Measurements from ENCODE around the gene PTPRJ. TPM values are rescaled to one million over a fixed set of nuclear protein-coding genes. Genes with fewer than 3 reads are reported as not detected.

Gene PTPRJ
- total RNA-seq, 1 donor from 2014 or later = 1.6 TPM

DNA sequence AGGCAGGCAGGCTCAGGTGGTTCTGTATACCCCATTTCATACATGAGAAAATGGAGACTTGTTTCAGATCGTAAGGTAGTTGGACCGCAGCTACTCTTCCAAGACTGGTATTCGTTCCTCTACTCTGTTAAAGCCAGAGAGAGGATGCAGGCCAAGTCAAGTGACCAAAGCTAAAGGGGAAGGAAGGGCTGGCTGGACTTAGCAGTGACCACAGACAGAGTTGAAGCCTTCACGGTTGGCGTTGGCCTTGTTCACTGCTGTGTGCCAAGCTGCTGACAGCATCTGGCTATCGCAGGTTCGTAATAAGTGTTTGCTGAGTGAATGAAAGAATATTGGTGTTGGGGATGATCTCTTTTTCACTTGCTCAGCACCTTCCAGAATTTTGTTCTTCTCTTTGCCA lies 64.2 kb downstream of the PTPRJ start:
- no peak for FAIRE-seq
- Histone ChIP-seq H3K4me3 (ENCODE audit: low read depth, low read length) (no peak overlapping the region), H3K27me3 (ENCODE audit: control insufficient read depth, insufficient read depth, low read length) (no peaks in the 10 kb centered on the region), H3K36me3 (ENCODE audit: control insufficient read depth, insufficient read depth, low read length) (no peaks in the 10 kb centered on the region)
- DNase-seq (ENCODE audit: low read depth) = no peak
- TF ChIP-seq CTCF (IDR thresholded peaks at IDR 0.05; ENCODE audit: insufficient read depth, low read length, severe bottlenecking) = no peak

- no peaks in the 10 kb centered on the region for H3K36me3 ChIP-seq (ENCODE audit: control insufficient read depth, insufficient read depth, low read length)
- FAIRE-seq (no peak), DNase-seq (ENCODE audit: low read depth) (no peak)
- H3K4me3 ChIP-seq (ENCODE audit: low read depth, low read length) = no peak overlapping the region
- TF ChIP-seq CTCF (IDR thresholded peaks at IDR 0.05; ENCODE audit: insufficient read depth, low read length, severe bottlenecking) = no peak
- H3K27me3 ChIP-seq (ENCODE audit: control insufficient read depth, insufficient read depth, low read length) = no peaks in the 10 kb centered on the region
Observed at GRCh38 chr11:48045536-48045935, 65.2 kb downstream of the PTPRJ start.

GRCh38 chr11:48047616-48048015 lies 67.3 kb downstream of the PTPRJ start:
- no peak for FAIRE-seq
- Histone ChIP-seq H3K4me3 (ENCODE audit: low read depth, low read length) (no peak overlapping the region), H3K36me3 (ENCODE audit: control insufficient read depth, insufficient read depth, low read length) (no peaks in the 10 kb centered on the region), H3K27me3 (ENCODE audit: control insufficient read depth, insufficient read depth, low read length) (no peaks in the 10 kb centered on the region)
- no peak for TF ChIP-seq CTCF (IDR thresholded peaks at IDR 0.05; ENCODE audit: insufficient read depth, low read length, severe bottlenecking)
- DNase-seq (ENCODE audit: low read depth) = no peak

GRCh38 chr11:48049036-48049435 lies 68.7 kb downstream of the PTPRJ start:
- no peak overlapping the region for H3K4me3 ChIP-seq (ENCODE audit: low read depth, low read length)
- no peaks in the 10 kb centered on the region for H3K27me3 ChIP-seq (ENCODE audit: control insufficient read depth, insufficient read depth, low read length)
- DNase-seq (ENCODE audit: low read depth) = no peak
- no peak for FAIRE-seq
- TF ChIP-seq CTCF (IDR thresholded peaks at IDR 0.05; ENCODE audit: insufficient read depth, low read length, severe bottlenecking) = no peak
- H3K36me3 ChIP-seq (ENCODE audit: control insufficient read depth, insufficient read depth, low read length) = no peaks in the 10 kb centered on the region

GRCh38 chr11:48050304-48050703 lies 69.9 kb downstream of the PTPRJ start:
- Histone ChIP-seq H3K36me3 (ENCODE audit: control insufficient read depth, insufficient read depth, low read length) (no peaks in the 10 kb centered on the region), H3K4me3 (ENCODE audit: low read depth, low read length) (no peak overlapping the region), H3K27me3 (ENCODE audit: control insufficient read depth, insufficient read depth, low read length) (no peaks in the 10 kb centered on the region)
- TF ChIP-seq CTCF (IDR thresholded peaks at IDR 0.05; ENCODE audit: insufficient read depth, low read length, severe bottlenecking) = no peak
- FAIRE-seq = no peak
- DNase-seq (ENCODE audit: low read depth) = no peak

- no peak for TF ChIP-seq CTCF (IDR thresholded peaks at IDR 0.05; ENCODE audit: insufficient read depth, low read length, severe bottlenecking)
- Histone ChIP-seq H3K27me3 (ENCODE audit: control insufficient read depth, insufficient read depth, low read length) (no peaks in the 10 kb centered on the region), H3K4me3 (ENCODE audit: low read depth, low read length) (no peak overlapping the region), H3K36me3 (ENCODE audit: control insufficient read depth, insufficient read depth, low read length) (no peaks in the 10 kb centered on the region)
- DNase-seq (ENCODE audit: low read depth) (no peak), FAIRE-seq (no peak)
Observed at GRCh38 chr11:48051217-48051830, 71.0 kb downstream of the PTPRJ start.

All from bronchial epithelial cell (primary cell).